DND-41 (cell line): ENCODE measurements around the gene ABHD12B.

Experiments
- ATAC-seq: fragments of 200-7000 bp; cut with Tn5 transposase; 3 replicates; pipeline ENCODE4 v1.9.1; 2021; ENCODE audit warnings: low read depth; ENCODE audit not compliant: insufficient read depth
- DNase-seq: peaks from one replicate; pipeline ENCODE4 v3.0.0-alpha.2; 2020
- H2AFZ ChIP-seq: 2 replicates; pipeline ENCODE4 v1.6.0; 2012; ENCODE audit warnings: low read depth, low read length
- H3K27ac ChIP-seq: 2 replicates; pipeline ENCODE4 v1.5.1; 2012; ENCODE audit warnings: low read length, inconsistent platforms
- H3K27me3 ChIP-seq: fragments of 200-600 bp; sonication (generic); 2 replicates; pipeline ENCODE4 v1.6.0; 2012; ENCODE audit warnings: low read length, mild to moderate bottlenecking, inconsistent platforms; ENCODE audit not compliant: insufficient read depth, poor library complexity
- H3K36me3 ChIP-seq: 2 replicates; pipeline ENCODE4 v1.5.1; 2012; ENCODE audit warnings: low read length, inconsistent platforms; ENCODE audit not compliant: insufficient read depth
- H3K4me1 ChIP-seq: 2 replicates; pipeline ENCODE4 v1.5.1; 2012; ENCODE audit warnings: mild to moderate bottlenecking, low read length; ENCODE audit not compliant: insufficient read depth
- H3K4me2 ChIP-seq: 2 replicates; pipeline ENCODE4 v1.6.0; 2012; ENCODE audit warnings: mild to moderate bottlenecking, moderate library complexity, low read length, inconsistent platforms; ENCODE audit not compliant: insufficient read depth
- H3K4me3 ChIP-seq, 2 experiments: fragments of 200-600 bp in 1 of 2; shearing (Covaris generic) in 1 of 2; 2 replicates each; pipeline ENCODE4 v1.5.1; 2012 to 2016; ENCODE audit warnings: inconsistent platforms in 2 of 2, low read length in 2 of 2, mild to moderate bottlenecking in 2 of 2, low read depth in 1 of 2, moderate library complexity in 1 of 2
- H3K79me2 ChIP-seq: 2 replicates; pipeline ENCODE4 v1.6.0; 2012; ENCODE audit warnings: low read length, inconsistent platforms; ENCODE audit not compliant: insufficient read depth
- H3K9ac ChIP-seq: 2 replicates; pipeline ENCODE4 v1.6.0; 2012; ENCODE audit warnings: low read depth, mild to moderate bottlenecking, inconsistent platforms, low read length, moderate library complexity
- H3K9me3 ChIP-seq: 2 replicates; pipeline ENCODE4 v1.5.1; 2012; ENCODE audit warnings: low read length, moderate library complexity, mild to moderate bottlenecking, inconsistent platforms; ENCODE audit not compliant: insufficient read depth, severe bottlenecking
- H4K20me1 ChIP-seq: 2 replicates; pipeline ENCODE4 v1.6.0; 2012; ENCODE audit warnings: low read length; ENCODE audit not compliant: insufficient read depth
- CTCF ChIP-seq: IDR thresholded peaks from 2 replicates; pipeline ENCODE4 v1.5.1; 2012; ENCODE audit warnings: borderline replicate concordance, low read length, moderate library complexity, mild to moderate bottlenecking; ENCODE audit not compliant: poor library complexity, severe bottlenecking; ENCODE audit errors: extremely low read depth
- EZH2 ChIP-seq: IDR thresholded peaks from 3 replicates; pipeline ENCODE4 v1.6.1; 2012; ENCODE audit warnings: borderline replicate concordance, low read depth, mild to moderate bottlenecking, moderate library complexity, low read length, inconsistent platforms; ENCODE audit not compliant: severe bottlenecking

The ABHD12B gene

GRCh38 chr14:50860478-50861086 is 11.3 kb upstream of the ABHD12B start:
- TF ChIP-seq CTCF (peak; percentile 77), EZH2 (no peak)
- no peaks in the 10 kb centered on the region for H3K9me3 ChIP-seq
- ATAC-seq (peak; percentile 84), DNase-seq (peak; percentile 89)
- H3K4me2 ChIP-seq: peak overlapping the region; percentile 72
- no peaks in the 10 kb centered on the region for H3K79me2 ChIP-seq
- H4K20me1 ChIP-seq: no peaks in the 10 kb centered on the region
- H3K4me3 ChIP-seq: peak overlapping the region; percentile 15 to 54; a peak in 3 of 4 replicates
- H3K4me1 ChIP-seq: peaks cover 18% of the 10 kb centered on the region
- no peaks in the 10 kb centered on the region for H3K36me3 ChIP-seq
- H3K27me3 ChIP-seq: no peaks in the 10 kb centered on the region
- H2AFZ ChIP-seq: peak overlapping the region; percentile 99
- peak overlapping the region; percentile 59 for H3K9ac ChIP-seq
- H3K27ac ChIP-seq: peak overlapping the region; percentile 66; the same call in 1 of the 2 replicates

GRCh38 chr14:50862036-50862570 is 9.8 kb upstream of the ABHD12B start:
- no peak overlapping the region for H2AFZ ChIP-seq
- no peaks in the 10 kb centered on the region for H3K79me2 ChIP-seq
- H3K27ac ChIP-seq: no peak overlapping the region
- H4K20me1 ChIP-seq: no peaks in the 10 kb centered on the region
- H3K4me2 ChIP-seq: no peak overlapping the region
- peaks cover 18% of the 10 kb centered on the region for H3K4me1 ChIP-seq
- no peaks in the 10 kb centered on the region for H3K9me3 ChIP-seq
- TF ChIP-seq CTCF (no peak), EZH2 (no peak)
- H3K36me3 ChIP-seq: no peaks in the 10 kb centered on the region
- DNase-seq (no peak), ATAC-seq (no peak)
- H3K9ac ChIP-seq: no peak overlapping the region
- no peak overlapping the region for H3K4me3 ChIP-seq
- no peaks in the 10 kb centered on the region for H3K27me3 ChIP-seq

GRCh38 chr14:50864237-50864636 is 7.6 kb upstream of the ABHD12B start:
- no peaks in the 10 kb centered on the region for H4K20me1 ChIP-seq
- H3K9me3 ChIP-seq: no peaks in the 10 kb centered on the region
- no peak overlapping the region for H3K27ac ChIP-seq
- H3K9ac ChIP-seq: no peak overlapping the region
- DNase-seq (no peak), ATAC-seq (no peak)
- H3K4me3 ChIP-seq: no peak overlapping the region
- peaks cover 17% of the 10 kb centered on the region for H3K4me1 ChIP-seq
- no peaks in the 10 kb centered on the region for H3K27me3 ChIP-seq
- H3K79me2 ChIP-seq: no peaks in the 10 kb centered on the region
- H2AFZ ChIP-seq: no peak overlapping the region
- no peaks in the 10 kb centered on the region for H3K36me3 ChIP-seq
- TF ChIP-seq EZH2 (no peak), CTCF (no peak)
- no peak overlapping the region for H3K4me2 ChIP-seq
